ENCODE results near the gene HIBADH. TPM values are rescaled to one million over a fixed set of nuclear protein-coding genes. Genes with fewer than 3 reads are reported as not detected.

The HIBADH gene
- total and polyA plus RNA-seq, 12 donors: 24.7 to 94.0 (median 77.7) TPM

GRCh38 chr7:27616186-27616491 lies 46.5 kb downstream of the HIBADH start:
- H3K9me3 ChIP-seq: peaks cover 0 to 36% (median 26%) of the 10 kb centered on the region in 11 donors
- no peak for ATAC-seq
- 93 to 95% methylated on average over 2 of the region's 2 CpGs for WGBS, 2 donors

DNA sequence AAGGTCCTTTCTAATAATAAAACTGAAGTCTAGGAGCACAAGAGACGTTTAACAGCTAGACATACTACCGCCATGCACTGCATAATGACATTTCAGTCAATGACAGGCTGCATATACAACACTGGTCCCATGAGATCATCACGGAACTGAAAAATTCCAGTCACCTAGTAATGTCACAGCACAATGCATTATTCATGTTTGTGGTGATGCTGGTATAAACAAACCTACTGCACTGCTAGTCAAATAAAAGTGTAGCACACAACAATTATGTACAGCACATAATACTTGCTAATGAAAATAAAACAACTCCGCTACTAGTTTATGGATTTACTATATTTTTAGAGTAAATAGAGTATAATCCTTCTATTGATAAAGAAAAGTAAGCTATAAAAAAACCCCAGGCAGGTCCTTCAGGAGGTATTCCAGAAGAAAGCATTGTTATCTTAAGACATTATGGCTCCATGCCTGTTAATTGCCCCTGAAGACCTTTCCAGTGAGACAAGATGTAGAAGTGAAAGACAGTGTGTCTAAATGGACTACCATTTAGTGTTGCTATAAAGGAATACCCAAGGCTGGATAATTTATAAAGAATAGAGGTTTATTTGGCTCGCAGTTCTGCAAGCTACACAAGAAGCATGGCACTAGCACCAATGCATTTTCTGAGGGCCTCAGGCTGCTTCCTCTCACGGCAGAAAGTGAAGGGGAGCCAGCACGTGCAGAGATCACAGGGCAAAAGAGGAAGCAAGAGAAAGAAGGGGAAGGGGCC lies 47.1 kb downstream of the HIBADH start:
- ATAC-seq (no peak), DNase-seq (no peak)
- TF ChIP-seq, protein P1, sequence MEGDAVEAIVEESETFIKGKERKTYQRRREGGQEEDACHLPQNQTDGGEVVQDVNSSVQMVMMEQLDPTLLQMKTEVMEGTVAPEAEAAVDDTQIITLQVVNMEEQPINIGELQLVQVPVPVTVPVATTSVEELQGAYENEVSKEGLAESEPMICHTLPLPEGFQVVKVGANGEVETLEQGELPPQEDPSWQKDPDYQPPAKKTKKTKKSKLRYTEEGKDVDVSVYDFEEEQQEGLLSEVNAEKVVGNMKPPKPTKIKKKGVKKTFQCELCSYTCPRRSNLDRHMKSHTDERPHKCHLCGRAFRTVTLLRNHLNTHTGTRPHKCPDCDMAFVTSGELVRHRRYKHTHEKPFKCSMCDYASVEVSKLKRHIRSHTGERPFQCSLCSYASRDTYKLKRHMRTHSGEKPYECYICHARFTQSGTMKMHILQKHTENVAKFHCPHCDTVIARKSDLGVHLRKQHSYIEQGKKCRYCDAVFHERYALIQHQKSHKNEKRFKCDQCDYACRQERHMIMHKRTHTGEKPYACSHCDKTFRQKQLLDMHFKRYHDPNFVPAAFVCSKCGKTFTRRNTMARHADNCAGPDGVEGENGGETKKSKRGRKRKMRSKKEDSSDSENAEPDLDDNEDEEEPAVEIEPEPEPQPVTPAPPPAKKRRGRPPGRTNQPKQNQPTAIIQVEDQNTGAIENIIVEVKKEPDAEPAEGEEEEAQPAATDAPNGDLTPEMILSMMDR (IDR thresholded peaks at IDR 0.05): no peak
- Histone ChIP-seq H3K9me3 (peaks cover 0 to 31% (median 20%) of the 10 kb centered on the region in 11 donors), H3K36me3 (peaks cover 0 to 49% (median 5%) of the 10 kb centered on the region in 9 donors), H3K27ac (no peak overlapping the region), H3K27me3 (no peaks in the 10 kb centered on the region), H3K4me1 (no peaks in the 10 kb centered on the region), H3K4me3 (no peak overlapping the region)
- 90 to 91% methylated on average over 7 of the region's 7 CpGs for WGBS, 2 donors
- intact Hi-C loops (cut with DNase I): no loop called here

More at GRCh38 chr7:27616186-27616491, 46.5 kb downstream of the HIBADH start:
- TF ChIP-seq, protein P1 (IDR thresholded peaks at IDR 0.05): no peak
- Histone ChIP-seq H3K27me3 (no peaks in the 10 kb centered on the region), H3K4me3 (no peak overlapping the region), H3K4me1 (no peaks in the 10 kb centered on the region), H3K27ac (no peak overlapping the region), H3K36me3 (peaks cover 0 to 54% (median 6%) of the 10 kb centered on the region in 9 donors)
- no peak for DNase-seq
- intact Hi-C loops (cut with DNase I): no loop called here

DNA sequence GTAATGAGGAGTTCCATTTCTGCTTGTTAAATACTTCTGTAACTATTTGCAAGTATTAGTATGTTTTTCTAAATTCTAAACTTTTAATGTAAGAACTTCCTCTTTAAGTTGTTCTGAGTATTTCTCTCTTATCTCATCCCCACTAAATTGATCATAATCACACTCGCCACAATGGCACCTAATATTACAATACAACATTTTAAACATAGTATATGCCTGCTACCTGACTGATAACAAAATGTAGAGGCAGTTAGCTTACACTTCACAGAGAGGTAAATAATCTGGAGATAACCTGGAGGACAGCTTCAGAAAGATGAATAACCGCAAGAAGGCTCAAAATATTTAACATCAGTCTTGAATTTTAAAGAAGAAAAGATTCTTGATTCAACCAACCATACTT lies 48.6 kb downstream of the HIBADH start:
- 94 to 97% methylated on average over 2 of the region's 2 CpGs for WGBS, 2 donors
- TF ChIP-seq, protein P1 (IDR thresholded peaks at IDR 0.05): no peak
- Histone ChIP-seq H3K9me3 (peaks cover 0 to 16% (median 6%) of the 10 kb centered on the region in 11 donors), H3K36me3 (peaks cover 0 to 38% (median 2%) of the 10 kb centered on the region in 9 donors), H3K27me3 (no peaks in the 10 kb centered on the region), H3K27ac (no peak overlapping the region), H3K4me3 (no peak overlapping the region), H3K4me1 (no peaks in the 10 kb centered on the region)
- no peak for DNase-seq
- intact Hi-C loops (cut with DNase I): no loop called here
- ATAC-seq: no peak

- H3K36me3 ChIP-seq: peaks cover 0 to 16% (median 0%) of the 10 kb centered on the region in 9 donors
- no peaks in the 10 kb centered on the region for H3K27me3 ChIP-seq
- H3K27ac ChIP-seq: no peak overlapping the region
- 98 to 99% methylated on average over 3 of the region's 3 CpGs for WGBS, 2 donors
- intact Hi-C loops (cut with DNase I): no loop called here
- DNase-seq: no peak
- TF ChIP-seq, protein P1 (IDR thresholded peaks at IDR 0.05): no peak
- no peak for ATAC-seq
- H3K4me1 ChIP-seq: no peaks in the 10 kb centered on the region
- peaks cover 0 to 2% (median 0%) of the 10 kb centered on the region in 11 donors for H3K9me3 ChIP-seq
- H3K4me3 ChIP-seq: no peak overlapping the region
Observed at GRCh38 chr7:27611059-27611458, 51.6 kb downstream of the HIBADH start.

Measured in heart right ventricle (tissue), 16 donors.